Fibroblast of skin of right quadriceps (primary cell): ENCODE data around the gene MYO5A.

Experiments
- DNase-seq: peaks from one replicate; pipeline ENCODE4 v3.0.0-alpha.2; 2013

Gene MYO5A

GRCh38 chr15:52284164-52284563 lies 244.5 kb downstream of the MYO5A start:
- DNase-seq, result no peak

GRCh38 chr15:52283281-52283680 lies 245.4 kb downstream of the MYO5A start:
- no peak for DNase-seq

- no peak for DNase-seq
Measured at GRCh38 chr15:52282418-52282817, 246.3 kb downstream of the MYO5A start.

GRCh38 chr15:52281085-52282035 lies 247.3 kb downstream of the MYO5A start:
- no peak for DNase-seq

- DNase-seq, result no peak
Measured at GRCh38 chr15:52280326-52281084, 248.2 kb downstream of the MYO5A start.

GRCh38 chr15:52278636-52279367 lies 249.9 kb downstream of the MYO5A start:
- no peak for DNase-seq

- DNase-seq, result no peak
Measured at GRCh38 chr15:52278135-52278534, 250.5 kb downstream of the MYO5A start.

- no peak for DNase-seq
Measured at GRCh38 chr15:52277575-52277974, 251.1 kb downstream of the MYO5A start.

GRCh38 chr15:52276256-52276770 lies 252.4 kb downstream of the MYO5A start:
- no peak for DNase-seq

GRCh38 chr15:52263563-52264282 lies 265.0 kb downstream of the MYO5A start:
- DNase-seq, result no peak

GRCh38 chr15:52262364-52262763 lies 266.3 kb downstream of the MYO5A start:
- DNase-seq, result peak; percentile 14

- peak; percentile 78 for DNase-seq
Measured at GRCh38 chr15:52261498-52262242, 267.0 kb downstream of the MYO5A start.

- DNase-seq, result no peak
Measured at GRCh38 chr15:52261026-52261425, 267.7 kb downstream of the MYO5A start.

- no peak for DNase-seq
Measured at GRCh38 chr15:52259503-52259902, 269.2 kb downstream of the MYO5A start.

- DNase-seq, result no peak
Measured at GRCh38 chr15:52258461-52258860, 270.2 kb downstream of the MYO5A start.

GRCh38 chr15:52257734-52258062 lies 271.0 kb downstream of the MYO5A start:
- peak; percentile 81 for DNase-seq
